ENCODE measurements around the gene DPH5.

DPH5 gene

DNA sequence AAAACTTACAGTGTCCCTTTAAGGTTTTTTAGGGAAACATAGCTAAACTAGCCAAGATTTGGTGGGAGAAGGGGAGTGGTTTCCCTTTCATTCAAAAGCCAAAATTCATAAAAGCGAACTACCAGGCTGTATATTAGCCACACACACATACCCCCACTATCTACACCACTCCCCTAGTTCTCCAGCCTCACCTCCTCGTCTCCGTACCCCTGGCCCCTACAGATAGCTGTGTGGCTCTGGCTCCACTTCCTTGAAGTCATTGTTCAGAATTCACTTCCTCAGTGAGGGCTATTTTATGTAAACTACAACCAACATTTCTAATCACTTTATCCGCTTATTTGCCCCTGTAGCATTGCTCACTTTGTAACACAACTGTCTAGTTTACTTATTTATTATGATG, 5.3 kb upstream of the DPH5 start:
- TF ChIP-seq, protein P1, sequence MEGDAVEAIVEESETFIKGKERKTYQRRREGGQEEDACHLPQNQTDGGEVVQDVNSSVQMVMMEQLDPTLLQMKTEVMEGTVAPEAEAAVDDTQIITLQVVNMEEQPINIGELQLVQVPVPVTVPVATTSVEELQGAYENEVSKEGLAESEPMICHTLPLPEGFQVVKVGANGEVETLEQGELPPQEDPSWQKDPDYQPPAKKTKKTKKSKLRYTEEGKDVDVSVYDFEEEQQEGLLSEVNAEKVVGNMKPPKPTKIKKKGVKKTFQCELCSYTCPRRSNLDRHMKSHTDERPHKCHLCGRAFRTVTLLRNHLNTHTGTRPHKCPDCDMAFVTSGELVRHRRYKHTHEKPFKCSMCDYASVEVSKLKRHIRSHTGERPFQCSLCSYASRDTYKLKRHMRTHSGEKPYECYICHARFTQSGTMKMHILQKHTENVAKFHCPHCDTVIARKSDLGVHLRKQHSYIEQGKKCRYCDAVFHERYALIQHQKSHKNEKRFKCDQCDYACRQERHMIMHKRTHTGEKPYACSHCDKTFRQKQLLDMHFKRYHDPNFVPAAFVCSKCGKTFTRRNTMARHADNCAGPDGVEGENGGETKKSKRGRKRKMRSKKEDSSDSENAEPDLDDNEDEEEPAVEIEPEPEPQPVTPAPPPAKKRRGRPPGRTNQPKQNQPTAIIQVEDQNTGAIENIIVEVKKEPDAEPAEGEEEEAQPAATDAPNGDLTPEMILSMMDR (IDR thresholded peaks at IDR 0.05), result no peak
- Histone ChIP-seq H3K36me3 (no peaks in the 10 kb centered on the region), H3K27me3 (no peaks in the 10 kb centered on the region), H3K4me3 (ENCODE audit: low read depth in 1 of 2, low read length in 1 of 2) (no peak overlapping the region), H3K9me3 (no peaks in the 10 kb centered on the region), H3K27ac (no peak overlapping the region), H3K4me1 (ENCODE audit: control insufficient read depth in 1 of 2, insufficient read depth in 1 of 2, low read depth in 1 of 2, low read length in 1 of 2) (peaks cover 7 to 8% of the 10 kb centered on the region in 2 experiments)

DNA sequence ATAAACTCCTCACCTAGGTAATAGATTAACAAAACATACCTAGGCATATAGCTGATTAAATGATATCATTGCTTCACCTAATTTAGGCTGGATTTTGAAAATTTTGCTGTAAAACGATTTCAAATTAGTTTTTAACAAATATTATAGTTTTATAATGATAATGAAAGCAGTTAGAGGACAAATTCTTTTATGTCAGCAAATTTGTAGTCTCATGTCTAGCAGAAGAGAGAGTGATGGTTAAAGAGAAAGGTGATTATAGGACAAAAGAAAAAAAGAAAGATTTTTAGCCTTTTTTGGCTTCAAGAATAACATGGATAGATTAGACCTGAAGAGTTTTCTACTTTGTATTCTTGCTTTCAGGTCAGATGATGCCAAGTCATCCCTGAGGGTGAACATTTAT, 3.6 kb upstream of the DPH5 start:
- Histone ChIP-seq H3K27ac (no peak overlapping the region), H3K4me3 (ENCODE audit: low read depth in 1 of 2, low read length in 1 of 2) (no peak overlapping the region), H3K27me3 (no peaks in the 10 kb centered on the region), H3K36me3 (no peaks in the 10 kb centered on the region), H3K4me1 (ENCODE audit: control insufficient read depth in 1 of 2, insufficient read depth in 1 of 2, low read depth in 1 of 2, low read length in 1 of 2) (peaks cover 14 to 17% of the 10 kb centered on the region in 2 experiments), H3K9me3 (no peaks in the 10 kb centered on the region)
- TF ChIP-seq, protein P1 (IDR thresholded peaks at IDR 0.05), result no peak

DNA sequence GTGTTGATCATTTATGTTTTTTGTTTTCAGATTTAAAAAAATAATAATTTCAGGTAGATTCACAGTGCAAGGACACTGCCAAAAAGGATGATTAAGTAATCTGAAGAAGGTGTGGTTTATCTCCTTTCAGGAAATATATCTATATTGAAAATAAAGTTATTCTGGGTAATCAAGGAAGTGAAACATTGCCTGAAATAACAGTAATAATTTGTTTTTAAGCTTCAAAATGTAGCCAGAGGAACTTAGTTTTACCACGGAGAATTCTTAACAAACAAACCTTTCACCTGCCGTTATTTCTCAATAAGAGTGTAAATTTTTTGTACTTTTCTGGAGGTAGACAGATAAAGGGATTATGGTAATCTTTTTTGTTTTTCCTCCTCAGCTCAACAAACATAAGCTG, 2.9 kb upstream of the DPH5 start:
- Histone ChIP-seq H3K4me3 (ENCODE audit: low read depth in 1 of 2, low read length in 1 of 2) (no peak overlapping the region), H3K27ac (no peak overlapping the region), H3K4me1 (ENCODE audit: control insufficient read depth in 1 of 2, insufficient read depth in 1 of 2, low read depth in 1 of 2, low read length in 1 of 2) (peaks cover 14 to 17% of the 10 kb centered on the region in 2 experiments), H3K27me3 (no peaks in the 10 kb centered on the region), H3K9me3 (no peaks in the 10 kb centered on the region), H3K36me3 (no peaks in the 10 kb centered on the region)
- TF ChIP-seq, protein P1 (IDR thresholded peaks at IDR 0.05), result no peak

DNA sequence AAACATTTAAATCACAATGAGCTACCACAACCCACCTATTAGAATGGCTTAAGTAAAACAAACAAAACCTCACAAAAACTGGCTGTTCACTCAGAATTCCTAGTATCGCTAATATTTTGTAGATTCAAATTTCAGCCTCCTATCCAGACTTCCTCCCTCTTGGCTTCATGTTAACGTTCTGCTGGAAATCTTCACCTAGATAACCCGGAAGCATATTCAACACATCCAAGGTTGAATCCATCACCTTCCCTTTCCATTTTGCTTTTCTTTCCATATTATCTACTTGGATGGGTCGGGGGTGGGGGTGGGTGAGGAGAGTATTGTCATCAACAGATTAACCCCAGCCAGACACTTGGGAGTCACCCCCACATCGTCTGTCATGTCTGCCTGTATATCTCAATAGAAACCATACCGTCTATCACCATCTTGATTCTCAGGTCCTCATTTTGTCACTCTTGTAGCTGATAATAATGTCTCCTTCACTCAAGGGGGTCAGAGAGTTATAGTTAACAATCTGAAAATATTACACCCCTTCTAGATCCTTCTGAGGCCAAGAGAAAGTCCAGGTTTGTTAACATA, 1.7 kb upstream of the DPH5 start:
- H3K4me3 ChIP-seq (ENCODE audit: low read depth in 1 of 2, low read length in 1 of 2), result no peak overlapping the region
- H3K27ac ChIP-seq, result no peak overlapping the region
- H3K36me3 ChIP-seq, result no peaks in the 10 kb centered on the region
- peaks cover 14 to 17% of the 10 kb centered on the region in 2 experiments for H3K4me1 ChIP-seq (ENCODE audit: control insufficient read depth in 1 of 2, insufficient read depth in 1 of 2, low read depth in 1 of 2, low read length in 1 of 2)
- H3K9me3 ChIP-seq, result no peaks in the 10 kb centered on the region
- TF ChIP-seq, protein P1 (IDR thresholded peaks at IDR 0.05), result no peak
- H3K27me3 ChIP-seq, result no peaks in the 10 kb centered on the region

DNA sequence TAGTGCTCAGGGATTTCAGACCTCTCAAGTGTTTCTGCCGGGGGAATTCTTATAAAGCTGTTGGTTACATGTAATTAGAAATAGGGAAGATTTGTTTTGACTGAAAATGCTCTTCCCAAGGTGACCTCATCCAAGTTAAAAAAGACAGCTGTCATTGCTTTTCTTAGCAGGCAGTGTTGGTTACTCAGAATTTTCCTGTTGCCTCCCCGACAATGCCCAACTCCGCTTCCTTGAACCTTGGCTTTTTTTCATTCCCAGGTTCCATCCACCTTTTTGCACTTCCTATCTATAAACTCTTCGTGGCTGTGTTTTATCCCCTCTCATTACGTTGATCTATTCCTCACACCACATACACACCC, 825 bp upstream of the DPH5 start:
- Histone ChIP-seq H3K4me3 (ENCODE audit: low read depth in 1 of 2, low read length in 1 of 2) (peak overlapping the region in 1 of 2 experiments; percentile 86), H3K36me3 (no peaks in the 10 kb centered on the region), H3K27me3 (no peaks in the 10 kb centered on the region), H3K27ac (no peak overlapping the region), H3K9me3 (no peaks in the 10 kb centered on the region), H3K4me1 (ENCODE audit: control insufficient read depth in 1 of 2, insufficient read depth in 1 of 2, low read depth in 1 of 2, low read length in 1 of 2) (peaks cover 14 to 17% of the 10 kb centered on the region in 2 experiments)
- TF ChIP-seq, protein P1 (IDR thresholded peaks at IDR 0.05), result no peak

DNA sequence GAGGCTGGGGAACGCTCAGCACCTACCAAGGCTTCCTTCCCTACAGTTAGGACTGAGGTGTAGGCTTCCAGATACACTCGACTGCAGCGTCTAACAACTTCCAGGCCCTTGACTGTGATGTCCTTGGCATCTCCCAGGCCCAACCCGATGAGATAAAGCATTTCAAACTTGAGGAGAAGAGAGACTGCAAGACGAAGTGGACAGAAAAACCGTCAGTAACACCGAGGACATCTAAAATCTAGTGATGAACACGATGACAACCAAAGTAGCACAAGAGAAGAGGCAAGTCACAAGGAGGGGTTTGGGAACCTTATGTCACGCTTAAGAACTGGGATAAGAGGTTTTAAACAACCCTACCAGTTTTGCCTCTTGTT, 314 bp downstream of the DPH5 start:
- H3K4me1 ChIP-seq (ENCODE audit: control insufficient read depth in 1 of 2, insufficient read depth in 1 of 2, low read depth in 1 of 2, low read length in 1 of 2), result peaks cover 14 to 17% of the 10 kb centered on the region in 2 experiments
- no peaks in the 10 kb centered on the region for H3K27me3 ChIP-seq
- TF ChIP-seq, protein P1 (IDR thresholded peaks at IDR 0.05), result no peak
- H3K4me3 ChIP-seq (ENCODE audit: low read depth in 1 of 2, low read length in 1 of 2), result peak overlapping the region; percentile 76 to 86
- H3K27ac ChIP-seq, result peak overlapping the region; percentile 52
- H3K36me3 ChIP-seq, result no peaks in the 10 kb centered on the region
- H3K9me3 ChIP-seq, result no peaks in the 10 kb centered on the region

Data from neutrophil (primary cell).